Progenitor cell of endocrine pancreas (in vitro differentiated cells): Measurements from ENCODE around the gene CALR3. TPM values are rescaled to one million over a fixed set of nuclear protein-coding genes. Genes with fewer than 3 reads are reported as not detected.

Experiments used
- DNase-seq: peaks from one replicate; pipeline ENCODE4 v3.0.0; 2021; ENCODE audit warnings: low spot score; ENCODE audit not compliant: unreplicated experiment
- H3K27ac Mint-ChIP-seq: 2 replicates; pipeline ENCODE4 v1.8.0; 2021; ENCODE audit warnings: mild to moderate bottlenecking, moderate library complexity, mixed read lengths
- H3K27me3 Mint-ChIP-seq: 2 replicates; pipeline ENCODE4 v1.8.0; 2021; ENCODE audit warnings: mixed read lengths
- H3K36me3 Mint-ChIP-seq: 2 replicates; pipeline ENCODE4 v1.8.0; 2022; ENCODE audit warnings: mixed read lengths; ENCODE audit not compliant: insufficient read depth
- H3K4me1 Mint-ChIP-seq: 2 replicates; pipeline ENCODE4 v1.8.0; 2021; ENCODE audit warnings: low read depth, mixed read lengths
- H3K4me3 Mint-ChIP-seq: 2 replicates; pipeline ENCODE4 v1.8.0; 2021; ENCODE audit warnings: low read depth, mild to moderate bottlenecking, moderate library complexity, mixed read lengths
- H3K9me3 Mint-ChIP-seq: 2 replicates; pipeline ENCODE4 v1.8.0; 2021; ENCODE audit warnings: low read depth, mixed read lengths
- CTCF ChIP-seq: fragments of 200-600 bp; sonication (generic); IDR thresholded peaks from one replicate; pipeline ENCODE4 v1.5.0; 2021; ENCODE audit warnings: antibody characterized with exemption, mild to moderate bottlenecking; ENCODE audit not compliant: unreplicated experiment
- total RNA-seq: library from RNA; stranded (reverse); gene quantifications from 2 replicates; pipeline ENCODE4 v1.2.1, GENCODE V29; 2021

The CALR3 gene
- total RNA-seq, 1 donor from 2014 or later, result not detected

DNA sequence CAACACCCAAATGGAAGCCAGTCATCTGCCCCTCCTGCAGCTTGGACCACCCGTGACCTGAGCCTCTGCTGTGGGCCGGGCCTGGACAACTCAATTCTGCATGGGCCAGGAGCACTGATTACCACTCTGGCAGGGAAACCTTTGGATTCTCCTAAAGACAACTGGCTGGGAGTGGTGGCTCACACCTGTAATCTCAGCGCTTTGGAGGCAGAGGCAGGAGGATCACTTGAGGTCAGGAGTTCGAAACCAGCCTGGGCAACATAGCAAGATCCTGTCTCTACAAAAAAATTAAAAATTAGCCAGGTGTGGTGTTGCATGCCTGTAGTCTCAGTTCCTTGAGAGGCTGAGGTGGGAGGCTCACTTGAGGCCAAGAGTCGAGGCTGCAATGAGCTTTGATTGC lies 30.7 kb downstream of the CALR3 start:
- no peaks in the 10 kb centered on the region for H3K27me3 Mint-ChIP-seq
- no peaks in the 10 kb centered on the region for H3K9me3 Mint-ChIP-seq
- no peak overlapping the region for H3K27ac Mint-ChIP-seq
- TF ChIP-seq CTCF, result no peak
- H3K4me1 Mint-ChIP-seq, result peaks cover 36% of the 10 kb centered on the region
- no peak for DNase-seq
- H3K4me3 Mint-ChIP-seq, result no peak overlapping the region
- H3K36me3 Mint-ChIP-seq, result peaks cover 2% of the 10 kb centered on the region

DNA sequence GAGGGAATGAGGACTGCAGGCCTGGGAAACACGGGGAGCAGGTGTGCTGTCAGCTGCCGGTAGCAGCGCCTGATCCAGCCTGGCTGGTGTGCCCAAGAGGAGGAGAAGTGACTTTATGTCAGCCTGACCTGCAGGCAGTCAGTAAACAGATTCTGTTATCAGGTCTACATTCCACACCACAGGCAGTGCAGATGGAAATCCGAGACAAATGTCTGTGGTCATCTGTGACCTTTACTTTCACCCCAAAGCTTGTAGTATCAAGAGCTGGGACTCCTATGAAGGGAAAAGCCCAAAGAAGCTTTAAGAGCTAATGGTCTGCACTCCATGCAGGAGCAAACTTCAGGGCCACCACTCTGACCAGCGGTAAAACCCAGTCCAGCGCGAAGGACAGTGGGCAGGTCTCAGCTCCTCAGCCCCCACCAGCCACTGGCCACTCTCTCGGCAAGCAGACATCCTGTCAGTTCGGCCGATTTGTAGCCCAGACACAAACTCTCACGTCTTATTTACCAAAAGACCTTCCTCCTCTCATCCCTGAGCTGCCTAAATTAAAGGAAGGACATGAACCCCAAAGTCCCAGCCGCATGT lies 31.9 kb downstream of the CALR3 start:
- Mint-ChIP-seq H3K4me3 (peak overlapping the region; percentile 27), H3K27me3 (no peaks in the 10 kb centered on the region), H3K4me1 (peaks cover 30% of the 10 kb centered on the region), H3K27ac (peak overlapping the region; percentile 82), H3K9me3 (no peaks in the 10 kb centered on the region), H3K36me3 (peaks cover 2% of the 10 kb centered on the region)
- DNase-seq, result no peak
- TF ChIP-seq CTCF, result no peak

DNA sequence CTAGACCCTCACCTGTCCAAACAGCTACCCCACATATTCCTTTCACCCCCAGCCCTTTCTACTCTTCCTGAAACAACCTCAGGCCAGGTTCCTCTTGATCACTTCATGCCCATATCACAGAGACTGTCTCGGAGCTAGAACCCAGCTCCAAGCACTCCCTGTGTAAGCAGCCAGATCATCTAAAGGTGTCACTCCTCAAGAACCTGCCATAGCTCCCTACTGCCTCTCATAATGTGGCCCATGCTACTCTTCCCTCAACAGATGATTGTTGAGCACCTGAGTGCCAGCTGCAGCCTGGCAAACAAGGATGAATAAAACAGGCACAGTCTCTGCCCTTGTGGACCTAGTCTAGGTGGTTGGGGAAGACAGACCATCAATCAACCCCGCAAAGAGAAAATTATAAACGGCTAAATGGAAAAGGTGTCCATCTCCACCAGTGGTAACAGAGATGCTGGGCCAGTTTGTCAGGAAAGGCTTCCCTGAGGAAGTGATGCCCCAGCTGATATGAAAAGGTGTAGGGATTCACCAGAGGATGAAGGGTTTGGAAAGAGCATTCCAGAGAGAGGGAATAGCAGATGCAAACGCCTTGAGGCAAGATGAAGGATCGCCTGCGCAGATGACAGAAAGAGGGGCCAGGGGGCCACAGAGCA lies 32.5 kb downstream of the CALR3 start:
- peaks cover 2% of the 10 kb centered on the region for H3K36me3 Mint-ChIP-seq
- no peak for TF ChIP-seq CTCF
- no peaks in the 10 kb centered on the region for H3K9me3 Mint-ChIP-seq
- peak overlapping the region; percentile 82 for H3K27ac Mint-ChIP-seq
- no peak for DNase-seq
- H3K4me3 Mint-ChIP-seq, result peak overlapping the region; percentile 2
- peaks cover 31% of the 10 kb centered on the region for H3K4me1 Mint-ChIP-seq
- no peaks in the 10 kb centered on the region for H3K27me3 Mint-ChIP-seq

DNA sequence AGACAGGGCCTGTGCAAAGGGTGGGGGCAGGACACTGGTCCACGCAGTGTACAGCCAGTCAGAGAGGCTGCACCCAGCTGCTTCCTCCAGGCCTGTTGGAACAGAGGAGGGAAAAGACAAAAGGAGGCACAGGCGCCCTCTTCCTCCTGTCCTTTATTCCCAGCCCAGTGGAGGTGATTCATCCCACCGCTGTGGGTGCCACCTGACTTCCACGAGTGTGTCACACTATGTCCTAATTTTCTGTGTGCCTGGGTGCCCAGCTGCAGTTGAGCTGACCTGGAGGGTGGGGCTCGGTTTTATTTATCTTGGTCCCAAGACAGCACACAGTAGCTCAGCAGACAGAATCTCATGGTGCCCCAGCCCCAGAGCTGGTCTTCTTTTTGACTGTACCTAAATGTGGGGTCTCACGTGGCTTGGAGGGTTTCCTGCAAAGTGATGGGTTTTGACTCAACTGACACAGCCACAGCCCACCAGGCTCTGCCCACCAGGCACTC lies 33.2 kb downstream of the CALR3 start:
- TF ChIP-seq CTCF, result no peak
- Mint-ChIP-seq H3K27me3 (no peaks in the 10 kb centered on the region), H3K4me1 (peaks cover 33% of the 10 kb centered on the region), H3K36me3 (peaks cover 2% of the 10 kb centered on the region), H3K27ac (no peak overlapping the region), H3K9me3 (no peaks in the 10 kb centered on the region), H3K4me3 (no peak overlapping the region)
- DNase-seq, result no peak

DNA sequence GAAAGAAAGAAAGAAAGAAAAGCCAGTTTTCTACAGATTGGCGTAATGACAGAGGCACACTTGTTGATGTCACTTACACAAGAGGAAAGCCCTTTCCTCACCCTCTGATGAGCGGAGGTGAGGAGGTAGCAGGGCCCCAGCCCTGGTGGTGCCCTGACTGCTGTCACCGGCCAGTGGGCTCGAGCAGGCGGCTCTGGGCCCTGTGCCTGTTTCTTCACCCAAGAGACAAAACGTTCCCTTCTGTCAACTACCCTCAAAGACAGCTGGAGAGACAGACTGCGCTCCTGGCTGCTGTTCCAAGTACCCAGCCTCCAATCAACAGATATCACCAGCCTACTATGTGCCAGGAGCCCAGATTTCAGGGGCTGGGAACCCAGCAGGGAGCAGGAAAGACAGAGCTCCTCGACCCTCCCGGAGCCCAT lies 34.3 kb downstream of the CALR3 start:
- Mint-ChIP-seq H3K27me3 (no peaks in the 10 kb centered on the region), H3K9me3 (no peaks in the 10 kb centered on the region), H3K4me1 (peaks cover 39% of the 10 kb centered on the region), H3K27ac (no peak overlapping the region), H3K4me3 (no peak overlapping the region), H3K36me3 (peaks cover 2% of the 10 kb centered on the region)
- DNase-seq, result no peak
- no peak for TF ChIP-seq CTCF
